Erythroblast (primary cell): Measurements from ENCODE around the gene CPHXL.

ENCODE experiments used
- DNase-seq, 2 experiments: peaks; one replicate each; lab custom pipeline; 2025; lab: John Stamatoyannopoulos, UW
- GATA1 ChIP-seq: IDR thresholded peaks from 2 replicates; pipeline ENCODE4 v1.6.1; 2011; ENCODE audit warnings: low read depth, mild to moderate bottlenecking, control low read depth, low read length, moderate library complexity
- POLR2A ChIP-seq: IDR thresholded peaks from 2 replicates; pipeline ENCODE4 v1.6.1; 2011; ENCODE audit warnings: mild to moderate bottlenecking, low read length

Gene CPHXL

DNA sequence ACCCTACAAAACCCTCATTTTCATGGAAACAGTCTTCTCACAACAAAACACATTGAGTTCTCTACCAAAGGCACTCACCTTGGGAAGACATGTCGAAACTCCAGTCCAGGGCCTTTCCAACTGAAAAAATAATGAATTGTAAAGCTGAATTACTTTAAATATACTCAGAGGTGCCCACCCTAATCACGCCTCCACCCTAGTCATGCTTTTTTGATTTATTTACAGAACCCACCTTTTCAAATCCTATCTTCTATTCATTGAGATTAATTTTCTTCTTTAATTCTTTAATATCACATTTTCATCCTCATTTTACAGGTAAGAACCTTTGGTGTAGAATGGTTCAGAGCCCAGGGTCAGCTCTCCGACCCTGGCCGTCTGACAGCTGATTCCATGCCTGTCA is 49.4 kb downstream of the CPHXL start, which contains the start of gene CPHXL2:
CPHXL2 (minus strand) TSS at position 101 of the 400 bp plus-strand sequence; CDS start at position 91, 10 bp downstream.
- no peak for DNase-seq
- TF ChIP-seq GATA1 (no peak), POLR2A (no peak)

DNA sequence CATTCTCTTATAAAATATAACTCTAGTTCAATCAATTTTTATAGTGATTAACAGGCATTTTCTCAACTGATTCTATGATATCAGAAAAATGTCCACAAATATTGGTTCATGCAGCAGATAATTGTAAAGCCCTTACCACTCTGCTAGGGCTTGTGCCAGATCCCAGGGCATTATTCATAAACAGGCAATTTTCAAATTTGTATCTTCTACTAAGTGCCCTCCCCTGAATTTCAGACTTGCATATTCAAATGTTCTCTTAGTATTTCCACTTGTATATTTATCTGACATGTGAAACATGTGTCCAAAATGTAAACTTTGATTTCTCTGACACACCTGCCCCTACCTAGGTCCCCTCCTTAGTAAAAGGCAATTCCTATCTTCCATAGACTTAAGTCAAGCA is 58.8 kb downstream of the CPHXL start:
- TF ChIP-seq GATA1 (no peak), POLR2A (no peak)
- DNase-seq: no peak
